Cardiac fibroblast (primary cell): ENCODE data around the gene IFIT1B.

Experiments used
- DNase-seq, 2 donors: peaks; one replicate each; pipeline versions ENCODE4 v3.0.0 to v3.0.0-alpha.2; 2010; ENCODE audit warnings: low read depth in 2 of 2
- H3K4me3 ChIP-seq, 2 donors: replicated peaks in 1 of 2; 1 replicate in 1 of 2; 2 replicates in 1 of 2; pipeline ENCODE4 v1.5.1; 2011; ENCODE audit warnings: low read depth in 2 of 2, low read length in 2 of 2, mild to moderate bottlenecking in 2 of 2, moderate library complexity in 1 of 2
- CTCF ChIP-seq: IDR thresholded peaks from one replicate; pipeline ENCODE4 v1.5.1; 2011; ENCODE audit warnings: low read depth, mild to moderate bottlenecking, low read length, inconsistent platforms

IFIT1B gene

DNA sequence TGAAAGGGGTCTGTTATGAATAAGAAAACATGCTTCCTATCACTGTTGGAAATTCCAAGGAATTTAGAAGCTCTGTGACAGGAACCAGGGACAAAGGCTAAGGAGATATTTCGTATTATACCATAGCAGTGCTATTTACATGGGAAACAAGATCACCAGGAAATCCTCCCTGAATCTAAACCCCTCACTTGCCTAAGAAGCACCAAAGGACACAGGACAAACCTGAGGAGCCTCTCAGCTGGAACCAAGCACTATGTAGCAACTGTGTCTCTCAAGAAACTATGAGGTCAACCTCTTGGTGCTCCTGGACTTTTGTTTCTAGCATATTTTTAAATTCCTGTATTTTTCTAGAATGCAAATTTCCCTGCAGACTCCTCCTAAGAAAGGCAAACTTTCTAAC is 20.8 kb upstream of the IFIT1B start:
- no peak overlapping the region for H3K4me3 ChIP-seq
- no peak for TF ChIP-seq CTCF
- DNase-seq, result no peak

DNA sequence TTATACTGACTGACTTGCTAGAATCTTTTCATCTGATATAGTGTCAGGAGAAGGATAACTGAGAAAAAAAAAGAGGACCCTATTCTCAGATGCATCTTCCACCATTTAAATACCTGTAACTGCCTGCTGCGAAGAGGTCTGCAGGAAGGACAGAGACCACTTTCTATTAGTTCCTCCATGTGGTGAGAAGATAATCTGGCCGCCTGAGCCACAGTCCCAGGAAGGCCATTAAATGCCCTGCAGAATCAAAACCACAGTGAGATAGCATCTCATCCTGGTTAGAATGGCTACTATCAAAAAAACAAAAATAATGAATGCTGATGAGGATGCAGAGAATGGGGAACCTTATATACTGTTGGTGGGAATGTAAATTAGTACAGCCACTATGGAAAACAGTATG is 19.9 kb upstream of the IFIT1B start:
- no peak for DNase-seq
- H3K4me3 ChIP-seq, result no peak overlapping the region
- no peak for TF ChIP-seq CTCF

DNA sequence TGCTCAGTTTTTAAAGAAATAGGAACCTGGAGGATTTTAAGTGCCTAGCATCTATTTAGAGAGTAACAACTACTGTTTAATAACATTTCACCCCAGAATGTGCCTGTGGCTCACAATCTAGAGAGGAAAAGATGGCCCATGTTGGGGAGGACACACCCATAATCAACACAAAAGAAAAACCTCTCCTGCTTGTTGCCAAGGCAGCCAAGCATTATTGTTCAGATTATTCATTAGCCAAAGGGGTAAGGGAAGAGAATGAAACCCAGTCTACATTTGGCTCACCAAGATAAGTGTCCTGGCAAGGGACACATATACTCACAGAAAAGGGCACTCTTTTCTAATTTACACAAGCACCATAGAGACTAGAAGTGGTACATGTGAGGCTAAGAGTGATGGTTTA is 17.7 kb upstream of the IFIT1B start:
- no peak for DNase-seq
- TF ChIP-seq CTCF, result no peak

DNA sequence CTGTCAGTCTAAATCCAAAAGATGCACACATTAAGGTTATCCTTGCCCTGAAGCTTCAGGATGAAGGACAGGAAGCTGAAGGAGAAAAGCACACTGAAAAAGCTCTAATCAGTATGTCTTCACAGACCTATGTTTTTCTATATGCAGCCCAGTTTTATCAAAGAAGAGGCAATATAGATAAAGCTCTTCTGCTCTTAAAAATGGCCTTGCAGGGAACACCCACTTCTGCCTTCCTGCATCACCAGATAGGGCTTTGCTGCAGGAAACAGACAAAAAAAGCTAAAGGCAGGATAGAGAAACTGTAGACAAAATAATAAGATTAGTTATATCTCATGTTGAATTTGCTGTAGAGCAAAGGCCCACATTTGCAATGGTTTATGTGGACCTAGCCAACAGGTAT is 14.9 kb upstream of the IFIT1B start:
- no peak for DNase-seq
- H3K4me3 ChIP-seq, result no peak overlapping the region
- TF ChIP-seq CTCF, result no peak

More for the DNA sequence above, 17.7 kb upstream of the IFIT1B start:
- no peak overlapping the region for H3K4me3 ChIP-seq

DNA sequence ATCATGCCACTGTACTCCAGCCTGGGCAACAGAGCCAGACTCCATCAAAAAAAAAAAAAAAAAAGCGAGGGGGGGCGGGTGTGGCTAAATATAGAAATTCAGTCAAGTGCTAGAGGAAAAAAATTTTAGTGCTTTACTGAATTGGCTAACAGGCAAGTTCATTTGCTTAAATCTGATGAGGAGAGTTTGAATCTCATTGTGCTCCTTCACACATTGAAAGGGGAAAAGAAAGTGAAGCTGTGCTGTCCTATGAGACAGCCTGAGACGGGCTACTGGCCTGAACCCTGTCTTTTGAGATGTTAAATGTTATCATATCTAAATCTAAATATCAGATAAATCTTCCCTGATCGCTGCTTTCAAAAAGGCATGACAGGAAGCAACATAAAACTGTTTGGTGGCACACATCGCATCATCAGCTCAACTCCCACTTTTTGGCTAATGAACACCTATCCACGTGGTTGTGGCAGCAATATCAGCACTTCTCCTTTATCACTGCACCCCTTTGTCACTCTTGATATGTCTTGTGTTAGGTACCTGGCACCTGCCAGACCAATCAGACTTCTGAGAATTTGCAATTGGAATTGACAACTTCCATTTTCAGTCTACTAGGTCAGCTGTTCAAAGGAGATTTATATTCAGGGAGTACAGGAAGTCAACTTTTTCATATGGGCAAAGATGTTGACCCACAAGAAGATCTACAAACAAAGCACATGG is 14.0 kb upstream of the IFIT1B start:
- TF ChIP-seq CTCF, result no peak
- no peak for DNase-seq
- H3K4me3 ChIP-seq, result no peak overlapping the region

DNA sequence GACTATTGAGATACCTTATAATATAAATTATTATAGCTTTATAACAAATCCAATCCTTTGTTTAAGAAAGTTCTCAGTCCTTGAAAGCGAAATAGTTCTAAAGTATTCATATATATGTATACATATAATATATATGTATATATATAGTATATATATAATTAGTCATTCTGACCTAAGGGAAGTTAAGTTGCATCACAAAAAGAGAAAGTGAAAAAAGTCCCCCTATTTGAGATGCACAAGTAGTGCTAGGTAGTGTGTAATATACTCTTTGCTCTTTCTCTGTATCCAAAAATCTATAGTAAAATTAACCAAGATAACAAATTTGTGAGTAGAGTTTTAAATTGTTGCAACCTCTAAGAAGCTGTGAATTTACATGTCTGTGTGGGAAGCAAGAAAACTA is 13.3 kb upstream of the IFIT1B start:
- DNase-seq, result no peak
- TF ChIP-seq CTCF, result no peak
- no peak overlapping the region for H3K4me3 ChIP-seq

DNA sequence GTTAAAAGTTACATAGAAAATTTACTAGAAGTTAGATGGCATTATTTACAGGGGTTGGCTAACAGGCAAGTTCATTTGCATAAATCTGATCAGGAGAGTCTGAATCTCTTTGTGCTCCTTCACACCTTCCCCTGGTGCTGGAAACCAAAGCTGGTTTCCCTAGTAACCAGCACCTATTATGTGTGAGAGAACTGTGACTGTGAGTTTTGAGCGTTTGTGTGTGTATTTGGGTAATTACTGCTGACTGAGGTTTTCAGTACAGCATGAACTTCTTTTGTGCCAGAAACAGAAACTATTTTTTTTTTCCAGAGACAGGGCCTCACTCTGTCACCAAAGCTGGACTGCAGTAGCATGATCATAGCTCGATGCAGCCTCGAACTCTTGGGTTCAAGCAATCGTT is 10.3 kb upstream of the IFIT1B start:
- no peak for TF ChIP-seq CTCF
- H3K4me3 ChIP-seq, result no peak overlapping the region
- no peak for DNase-seq
